HUES64 (cell line): ENCODE data around the gene SUPT3H.
"Not testable (repeated sequence)": the region's sequence is repeated elsewhere in the genome, so short reads cannot be mapped to it uniquely, and the experiment has no call there.

Experiments
- H3K27ac ChIP-seq: 2 replicates; pipeline ENCODE4 v1.7.0; 2013; ENCODE audit warnings: low read depth, low read length, inconsistent platforms
- H3K27me3 ChIP-seq: 2 replicates; pipeline ENCODE4 v1.6.1; 2013; ENCODE audit warnings: mild to moderate bottlenecking, low read length; ENCODE audit not compliant: insufficient read depth
- H3K36me3 ChIP-seq: 2 replicates; pipeline ENCODE4 v1.6.1; 2013; ENCODE audit warnings: mild to moderate bottlenecking, low read length; ENCODE audit not compliant: insufficient read depth
- H3K4me1 ChIP-seq: 2 replicates; pipeline ENCODE4 v1.6.1; 2013; ENCODE audit warnings: mild to moderate bottlenecking, low read length, moderate library complexity; ENCODE audit not compliant: insufficient read depth
- H3K4me3 ChIP-seq: 2 replicates; pipeline ENCODE4 v1.5.1; 2013; ENCODE audit warnings: mild to moderate bottlenecking, low read length, moderate library complexity
- H3K9ac ChIP-seq: 2 replicates; pipeline ENCODE4 v1.6.1; 2013; ENCODE audit warnings: mild to moderate bottlenecking, low read depth, low read length
- H3K9me3 ChIP-seq: 2 replicates; pipeline ENCODE4 v1.6.1; 2013; ENCODE audit warnings: low read depth, low read length; ENCODE audit not compliant: insufficient read depth
- WGBS: fragments of 150-250, 120-280 bp; methylation state at CpG from one replicate; pipeline ENCODE4 v1.1.7; 2013; ENCODE audit warnings: missing lambda C conversion rate; 5-methylcytosine and 5-hydroxymethylcytosine counted together

Gene SUPT3H

DNA sequence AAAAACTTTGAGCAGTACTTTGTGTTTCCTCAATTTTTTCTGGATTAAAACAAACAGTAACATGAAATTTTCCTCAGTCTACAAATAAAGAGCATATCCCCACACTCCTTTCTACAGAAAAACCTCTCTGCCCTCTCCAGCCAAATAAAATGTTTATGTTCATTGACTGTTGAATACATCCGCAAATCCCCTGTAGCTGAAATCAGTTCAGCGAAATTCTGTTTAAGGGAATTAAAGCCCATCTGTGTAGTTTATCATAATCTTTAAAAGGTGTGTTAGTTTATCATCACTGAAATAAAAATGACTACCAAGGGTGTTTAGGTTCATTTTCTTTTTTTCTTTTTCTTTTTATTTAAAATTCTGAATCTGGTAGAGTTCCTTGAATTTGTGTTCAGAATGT lies 207.4 kb downstream of the SUPT3H start:
- Histone ChIP-seq H3K9me3 (no peaks in the 10 kb centered on the region), H3K4me3 (no peak overlapping the region), H3K36me3 (no peaks in the 10 kb centered on the region), H3K27me3 (no peaks in the 10 kb centered on the region), H3K27ac (no peak overlapping the region), H3K4me1 (peaks cover 10% of the 10 kb centered on the region), H3K9ac (no peak overlapping the region)
- 79% methylated on average over 2 of the region's 2 CpGs for WGBS

DNA sequence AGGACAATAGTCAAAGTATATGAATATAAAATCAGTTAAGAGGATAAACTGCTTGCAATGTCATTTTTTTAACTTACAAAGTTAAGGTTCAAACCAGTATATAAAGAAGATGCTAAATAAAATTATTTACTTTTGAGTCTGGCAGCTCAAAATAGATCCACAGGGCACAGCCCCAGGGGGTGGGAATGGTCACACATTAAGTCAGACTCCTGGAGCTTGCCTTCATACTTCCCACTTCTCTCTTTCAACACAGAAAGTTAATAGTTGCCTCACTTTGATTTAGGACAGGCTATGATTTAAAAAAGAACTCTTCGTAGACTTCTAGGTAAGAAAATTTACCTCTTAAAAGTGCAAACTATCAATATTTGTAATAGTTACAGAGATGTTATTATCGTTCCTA lies 207.9 kb downstream of the SUPT3H start:
- Histone ChIP-seq H3K9ac (no peak overlapping the region), H3K4me1 (peaks cover 11% of the 10 kb centered on the region), H3K27me3 (no peaks in the 10 kb centered on the region), H3K27ac (no peak overlapping the region), H3K36me3 (no peaks in the 10 kb centered on the region), H3K9me3 (no peaks in the 10 kb centered on the region), H3K4me3 (no peak overlapping the region)
- no CpG with 5 or more reads among the region's 2 CpGs for WGBS

DNA sequence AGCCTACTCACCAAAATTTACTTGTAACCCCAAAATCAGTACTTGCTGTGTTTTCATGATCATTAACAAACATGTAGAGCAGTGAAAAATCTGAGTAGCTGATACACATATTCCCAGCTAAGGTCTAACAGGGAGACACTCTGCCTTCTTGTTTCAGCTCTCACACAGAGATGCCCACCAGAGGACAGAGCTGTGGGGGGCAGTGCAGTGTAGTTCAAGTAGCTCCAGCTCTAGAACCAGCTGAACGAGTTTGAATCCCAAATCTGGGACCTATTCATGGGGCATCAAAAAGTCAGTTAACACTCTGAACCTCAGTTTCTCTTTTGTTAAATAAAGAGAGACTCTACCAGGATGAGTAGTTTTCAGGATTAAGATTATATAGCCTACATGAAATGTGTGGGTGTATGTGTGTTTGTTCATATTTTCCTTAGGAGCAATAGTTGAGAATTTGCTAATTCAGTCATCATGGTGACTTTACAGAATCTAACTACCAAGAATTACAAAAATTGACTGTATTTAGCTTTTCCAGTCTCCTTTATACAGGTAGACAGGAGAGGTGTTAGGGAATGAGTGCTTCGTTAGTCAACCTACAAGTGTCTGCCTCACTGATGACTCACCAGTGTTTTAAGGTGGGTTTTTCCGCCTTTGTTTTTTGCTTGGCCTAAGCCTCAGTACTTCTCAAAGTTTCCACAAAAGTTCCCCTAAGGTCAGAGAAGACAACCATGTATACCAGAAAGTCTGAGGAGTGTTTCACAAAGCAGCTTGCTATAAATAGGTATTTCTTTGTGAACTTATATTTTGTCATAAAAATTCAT lies 213.6 kb downstream of the SUPT3H start:
- no peak overlapping the region for H3K27ac ChIP-seq
- H3K27me3 ChIP-seq = no peaks in the 10 kb centered on the region
- WGBS = 76% methylated on average over 3 of the region's 3 CpGs
- H3K4me3 ChIP-seq = no peak overlapping the region
- H3K4me1 ChIP-seq = peaks cover 15% of the 10 kb centered on the region
- no peak overlapping the region for H3K9ac ChIP-seq
- no peaks in the 10 kb centered on the region for H3K9me3 ChIP-seq
- H3K36me3 ChIP-seq = no peaks in the 10 kb centered on the region

DNA sequence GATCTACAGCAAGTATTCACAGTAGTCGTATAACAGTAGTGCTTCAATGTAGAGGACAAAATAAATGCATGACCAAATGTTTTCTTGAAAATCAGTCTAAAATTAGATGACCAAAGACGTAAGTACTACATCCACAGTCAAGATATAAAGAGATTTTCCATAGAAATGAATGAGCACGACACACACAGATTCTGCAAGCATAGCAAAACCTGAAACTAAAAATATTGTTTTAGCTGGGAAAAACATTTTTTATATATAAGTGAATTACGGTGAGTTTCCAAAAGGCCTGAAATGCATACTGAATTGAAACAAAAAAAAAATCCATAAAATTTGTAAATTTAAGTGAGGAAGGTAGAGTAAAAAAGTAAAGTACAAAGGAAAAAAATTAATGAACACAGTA lies 217.4 kb downstream of the SUPT3H start:
- Histone ChIP-seq H3K9ac (no peak overlapping the region), H3K36me3 (no peaks in the 10 kb centered on the region), H3K4me3 (no peak overlapping the region), H3K27me3 (no peaks in the 10 kb centered on the region), H3K27ac (no peak overlapping the region), H3K9me3 (no peaks in the 10 kb centered on the region), H3K4me1 (peaks cover 15% of the 10 kb centered on the region)
- WGBS = 100% methylated on average over 3 of the region's 4 CpGs

DNA sequence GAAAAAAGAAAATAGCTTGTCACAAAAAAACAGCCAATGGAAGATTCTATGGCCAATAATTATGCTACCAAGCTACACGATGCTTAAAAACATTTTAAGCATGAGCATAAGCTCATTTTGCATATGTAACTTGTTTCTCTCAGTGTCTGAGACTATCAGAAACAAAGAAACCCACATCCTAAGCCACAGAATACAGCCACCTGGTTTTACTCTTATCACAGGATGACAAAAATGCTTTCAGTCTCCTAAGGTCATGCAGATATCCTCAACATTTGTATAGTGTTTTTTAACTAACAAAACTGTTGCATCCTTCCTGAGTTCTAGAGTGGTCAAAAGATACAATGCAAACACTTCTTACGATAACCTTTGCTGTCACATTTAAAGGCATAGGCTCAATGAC lies 221.7 kb downstream of the SUPT3H start:
- WGBS = 96% methylated on average over 2 of the region's 2 CpGs

DNA sequence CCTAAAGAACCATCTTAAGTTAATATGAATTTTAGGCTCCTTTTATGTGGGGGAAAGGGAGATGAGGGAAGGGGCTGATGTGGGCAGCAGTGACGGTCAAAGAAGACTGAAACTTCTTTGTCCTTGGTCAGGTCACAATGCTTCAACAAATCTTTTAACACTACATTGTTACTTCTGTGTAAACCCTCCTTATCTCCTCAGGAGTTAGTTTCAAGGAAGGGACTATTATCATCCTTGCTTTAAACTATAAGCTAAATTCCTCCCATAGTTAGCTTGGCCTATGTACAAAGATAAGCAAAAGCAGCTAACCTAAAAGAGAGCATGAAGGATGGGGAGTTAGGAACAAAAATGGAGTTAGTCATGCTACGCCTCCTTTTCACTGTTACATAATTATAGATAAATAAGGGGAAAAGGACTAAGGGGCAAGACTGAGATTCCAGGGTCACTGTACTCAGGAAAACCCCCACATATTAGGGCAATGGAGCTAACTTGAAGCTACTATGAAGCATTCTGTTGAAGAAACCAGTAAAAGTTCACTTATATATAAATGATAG lies 222.3 kb downstream of the SUPT3H start:
- Histone ChIP-seq H3K36me3 (no peaks in the 10 kb centered on the region), H3K27ac (no peak overlapping the region), H3K27me3 (no peaks in the 10 kb centered on the region), H3K4me1 (no peaks in the 10 kb centered on the region), H3K9me3 (no peaks in the 10 kb centered on the region), H3K4me3 (no peak overlapping the region), H3K9ac (no peak overlapping the region)
- WGBS = 100% methylated on average over 1 of the region's 2 CpGs

More for the DNA sequence above, 221.7 kb downstream of the SUPT3H start:
- no peaks in the 10 kb centered on the region for H3K9me3 ChIP-seq
- no peak overlapping the region for H3K4me3 ChIP-seq
- H3K4me1 ChIP-seq = no peaks in the 10 kb centered on the region
- H3K36me3 ChIP-seq = no peaks in the 10 kb centered on the region
- H3K27me3 ChIP-seq = no peaks in the 10 kb centered on the region
- no peak overlapping the region for H3K27ac ChIP-seq
- H3K9ac ChIP-seq = no peak overlapping the region

DNA sequence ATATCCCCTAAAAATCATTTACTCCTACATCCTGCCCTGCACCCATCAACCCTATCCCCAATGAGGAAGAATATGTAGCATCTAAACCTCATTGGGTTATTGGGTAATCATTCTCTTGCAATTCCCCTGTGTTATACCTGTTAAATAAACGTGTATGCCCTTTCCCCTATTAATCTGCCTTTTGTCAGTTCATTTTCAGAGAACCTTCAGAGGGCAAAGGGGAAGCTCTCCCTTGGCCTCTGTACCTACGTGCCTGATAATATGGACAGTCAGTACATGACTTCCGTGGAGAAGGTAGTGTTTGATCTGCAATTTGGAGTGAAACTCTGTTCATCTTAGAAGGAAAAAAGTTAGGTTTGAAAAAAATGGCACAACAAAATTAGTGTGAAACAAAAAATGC lies 223.1 kb downstream of the SUPT3H start:
- no peaks in the 10 kb centered on the region for H3K27me3 ChIP-seq
- H3K9ac ChIP-seq = no peak overlapping the region
- no peak overlapping the region for H3K27ac ChIP-seq
- no peaks in the 10 kb centered on the region for H3K9me3 ChIP-seq
- H3K4me3 ChIP-seq = no peak overlapping the region
- no peaks in the 10 kb centered on the region for H3K4me1 ChIP-seq
- WGBS = 89% methylated on average over 3 of the region's 3 CpGs
- no peaks in the 10 kb centered on the region for H3K36me3 ChIP-seq

DNA sequence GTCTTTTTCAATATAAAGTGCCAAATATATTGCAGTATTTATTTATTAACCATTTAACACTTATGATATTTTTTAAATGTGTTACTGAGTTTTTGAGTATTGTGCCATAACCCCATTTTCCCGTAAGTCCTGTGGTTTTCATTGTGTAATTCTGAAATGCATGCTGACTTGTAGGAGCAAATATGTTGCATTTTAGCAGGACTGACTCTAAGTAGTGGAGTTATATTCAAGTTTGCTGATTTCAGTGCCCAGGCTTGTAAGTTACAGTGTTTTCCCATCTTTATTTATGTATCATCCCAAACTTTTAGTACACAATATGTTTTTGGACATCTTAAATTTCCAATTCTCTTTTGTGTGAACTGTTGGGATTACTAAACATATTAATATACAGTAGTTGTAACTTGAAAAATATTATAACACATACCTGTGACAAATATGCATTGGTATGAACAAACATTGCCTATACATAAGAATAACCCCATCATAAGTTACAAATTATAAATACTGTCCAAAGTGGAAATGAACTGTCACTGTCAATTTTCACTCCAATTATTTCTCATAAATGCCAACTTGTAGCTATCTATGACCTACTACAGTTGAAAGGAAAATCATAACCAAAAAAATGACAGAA lies 228.9 kb downstream of the SUPT3H start:
- Histone ChIP-seq H3K36me3 (no peaks in the 10 kb centered on the region), H3K27me3 (no peaks in the 10 kb centered on the region), H3K4me1 (no peaks in the 10 kb centered on the region), H3K27ac (no peak overlapping the region), H3K4me3 (no peak overlapping the region), H3K9ac (no peak overlapping the region), H3K9me3 (peaks cover 3% of the 10 kb centered on the region; the same call in 1 of the 2 replicates)
- WGBS = 97% methylated on average over 1 of the region's 1 CpG

DNA sequence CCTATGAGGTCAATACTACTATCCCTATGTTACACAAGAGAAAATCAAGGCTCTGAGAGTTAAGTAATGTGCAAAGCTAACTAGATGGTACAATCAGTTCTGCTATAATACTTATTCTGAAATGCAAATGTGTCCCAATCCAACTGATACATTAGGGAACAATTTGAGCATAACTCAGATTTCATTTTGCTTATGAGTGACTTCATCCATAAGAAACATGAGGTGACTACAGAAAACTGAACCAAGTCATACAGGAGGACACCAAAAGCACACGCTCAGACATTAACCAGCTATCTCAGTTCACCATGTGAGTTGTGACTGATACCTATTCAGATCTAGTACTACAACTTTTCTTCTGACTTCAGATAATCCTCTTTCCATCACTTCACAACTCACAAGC lies 229.5 kb downstream of the SUPT3H start:
- Histone ChIP-seq H3K27ac (no peak overlapping the region), H3K36me3 (no peaks in the 10 kb centered on the region), H3K4me3 (no peak overlapping the region), H3K9me3 (peaks cover 3% of the 10 kb centered on the region; the same call in 1 of the 2 replicates), H3K27me3 (no peaks in the 10 kb centered on the region), H3K4me1 (no peaks in the 10 kb centered on the region), H3K9ac (no peak overlapping the region)
- 91% methylated on average over 1 of the region's 1 CpG for WGBS

DNA sequence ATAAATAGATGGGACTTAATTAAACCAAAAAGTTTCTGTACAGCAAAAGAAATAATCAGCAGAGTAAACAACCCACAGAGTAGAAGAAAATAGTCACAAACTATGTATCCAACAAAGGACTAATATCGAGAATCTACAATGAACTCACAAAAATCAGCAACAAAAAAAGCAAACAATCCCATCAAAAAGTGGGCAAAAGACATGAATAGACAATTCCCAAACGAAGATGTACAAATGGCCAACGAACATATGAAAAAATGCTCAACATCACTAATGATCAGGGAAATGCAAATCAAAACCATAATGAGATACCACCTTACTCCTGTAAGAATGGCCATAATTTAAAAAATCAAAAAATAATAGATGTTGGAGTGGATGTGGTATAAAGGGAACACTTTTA lies 232.1 kb downstream of the SUPT3H start:
- not testable (repeated sequence) for H3K27me3 ChIP-seq, H3K4me3 ChIP-seq, H3K9ac ChIP-seq, H3K4me1 ChIP-seq, H3K36me3 ChIP-seq, H3K27ac ChIP-seq, H3K9me3 ChIP-seq
- WGBS = 91% methylated on average over 3 of the region's 3 CpGs

DNA sequence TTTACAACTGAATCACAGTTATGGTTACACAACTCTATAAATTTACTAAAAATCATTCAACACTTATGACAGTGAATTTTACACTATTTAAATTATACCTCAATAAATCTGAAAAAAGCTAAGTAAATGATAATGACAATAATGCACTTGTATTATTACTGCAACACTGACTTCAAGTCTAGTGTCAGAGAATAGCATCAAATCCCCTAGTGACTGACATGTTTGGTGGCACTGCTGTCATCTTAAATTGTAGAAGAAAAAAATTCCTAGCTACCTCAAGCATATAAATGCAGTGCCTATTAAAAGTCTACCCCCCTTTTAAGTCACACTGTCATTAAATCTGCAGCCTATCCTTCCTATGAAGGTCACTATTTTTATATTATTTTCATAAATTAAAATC lies 239.0 kb downstream of the SUPT3H start:
- Histone ChIP-seq H3K27ac (no peak overlapping the region), H3K4me3 (no peak overlapping the region), H3K4me1 (peaks cover 11% of the 10 kb centered on the region; the same call in 1 of the 2 replicates), H3K9ac (no peak overlapping the region), H3K27me3 (no peaks in the 10 kb centered on the region), H3K36me3 (no peaks in the 10 kb centered on the region), H3K9me3 (peaks cover 4% of the 10 kb centered on the region)
